H7 (cell line): ENCODE measurements around the gene JAKMIP1. TPM values are rescaled to one million over a fixed set of nuclear protein-coding genes. Genes with fewer than 3 reads are reported as not detected.

Source experiments
- DNase-seq: peaks from one replicate; pipeline ENCODE4 v3.0.0; 2012
- H3K27me3 ChIP-seq: 2 replicates; pipeline ENCODE4 v1.6.0; 2011; ENCODE audit warnings: mild to moderate bottlenecking, low read length; ENCODE audit not compliant: control insufficient read depth, insufficient read depth
- H3K36me3 ChIP-seq: replicated peaks from 2 replicates; pipeline ENCODE4 v1.5.1; 2011; ENCODE audit warnings: low read length; ENCODE audit not compliant: control insufficient read depth, insufficient read depth
- H3K4me3 ChIP-seq: 2 replicates; pipeline ENCODE4 v1.5.1; 2011; ENCODE audit warnings: low read depth, mild to moderate bottlenecking, control low read depth, low read length, moderate library complexity; ENCODE audit not compliant: insufficient read depth
- total RNA-seq: library from RNA; depleted of rRNA; stranded (reverse); fragments of >200 nt; shearing (Covaris generic); gene quantifications from 2 replicates; pipeline ENCODE4 v1.2.3, GENCODE V29; 2014

The JAKMIP1 gene
- total RNA-seq, 1 experiment from 2014 or later = 10.3 TPM

DNA sequence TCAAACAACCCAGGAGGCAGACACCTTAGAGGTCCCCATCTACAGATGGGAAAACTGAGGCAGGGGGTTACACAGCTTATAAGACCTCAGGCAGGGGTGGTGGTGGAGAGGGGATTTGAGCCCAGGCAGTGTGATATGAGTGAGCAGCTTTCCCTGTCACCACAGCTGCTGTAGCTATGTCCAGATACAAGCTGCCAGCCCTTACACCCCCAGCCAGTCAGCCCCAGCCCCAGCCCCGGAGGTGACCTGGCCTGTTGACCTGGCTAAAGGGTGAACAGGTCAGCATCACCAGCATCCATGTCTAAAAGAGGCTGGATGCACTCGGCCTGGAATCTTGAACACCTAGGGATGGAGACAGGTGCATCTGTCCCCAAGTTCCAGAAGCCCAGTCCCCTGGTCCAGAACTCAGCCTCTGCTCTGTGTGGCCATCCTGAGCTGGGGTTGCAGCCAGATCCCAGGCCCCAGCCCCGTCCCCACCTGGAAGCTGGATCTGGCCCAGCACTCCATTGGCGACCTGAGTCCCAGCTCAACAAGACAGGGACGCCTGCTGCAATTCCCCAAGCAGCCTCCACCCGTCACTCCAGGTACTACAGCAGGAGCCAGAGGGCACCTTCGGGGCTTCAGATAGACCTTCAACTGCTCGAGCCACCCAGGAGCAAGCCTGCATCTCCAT is 89.5 kb downstream of the JAKMIP1 start:
- no peak overlapping the region for H3K4me3 ChIP-seq
- no peak for DNase-seq
- no peaks in the 10 kb centered on the region for H3K27me3 ChIP-seq
- H3K36me3 ChIP-seq = no peaks in the 10 kb centered on the region

GRCh38 chr4:6109842-6110560 is 90.3 kb downstream of the JAKMIP1 start:
- DNase-seq = peak; percentile 89
- Histone ChIP-seq H3K27me3 (no peaks in the 10 kb centered on the region), H3K36me3 (no peaks in the 10 kb centered on the region)

GRCh38 chr4:6107886-6108285 is 92.5 kb downstream of the JAKMIP1 start:
- DNase-seq = no peak
- H3K36me3 ChIP-seq = no peaks in the 10 kb centered on the region
- no peak overlapping the region for H3K4me3 ChIP-seq
- no peaks in the 10 kb centered on the region for H3K27me3 ChIP-seq

More at GRCh38 chr4:6109842-6110560, 90.3 kb downstream of the JAKMIP1 start:
- no peak overlapping the region for H3K4me3 ChIP-seq

DNA sequence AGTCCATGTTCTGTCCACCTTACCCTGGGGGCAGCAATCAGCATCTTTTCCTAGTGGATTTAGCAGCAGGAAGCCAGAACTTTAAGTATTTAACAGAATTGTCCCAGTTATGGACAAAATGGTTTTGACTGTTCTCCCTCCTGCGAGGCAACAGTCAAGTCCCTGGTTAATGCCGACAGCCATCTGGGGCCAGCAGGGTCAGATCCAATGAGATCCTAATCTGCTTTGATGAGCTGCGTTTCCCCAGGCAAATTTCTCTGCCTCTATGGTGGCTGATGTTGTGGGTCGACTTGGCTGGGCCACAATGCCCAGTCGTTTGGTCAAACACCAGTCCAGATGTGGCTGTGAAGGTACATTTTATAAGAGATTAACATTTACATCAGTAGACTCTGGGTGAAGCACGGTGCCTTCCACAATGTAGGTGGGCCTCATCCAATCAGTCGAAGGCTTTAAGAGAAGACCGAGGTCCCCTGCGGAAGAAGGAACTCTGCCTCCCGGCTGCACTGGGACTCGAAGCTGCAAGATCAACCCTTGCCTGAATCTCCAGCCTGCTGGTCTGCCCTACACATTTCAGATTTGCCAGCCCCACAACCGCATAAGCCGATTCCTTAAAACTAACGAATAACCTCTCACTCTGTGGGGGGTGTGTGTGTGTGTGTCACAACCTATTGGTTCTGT is 93.1 kb downstream of the JAKMIP1 start:
- Histone ChIP-seq H3K36me3 (no peaks in the 10 kb centered on the region), H3K4me3 (no peak overlapping the region), H3K27me3 (no peaks in the 10 kb centered on the region)
- no peak for DNase-seq

- Histone ChIP-seq H3K36me3 (no peaks in the 10 kb centered on the region), H3K27me3 (no peaks in the 10 kb centered on the region), H3K4me3 (no peak overlapping the region)
- no peak for DNase-seq
These were observed 94.2 kb downstream of the JAKMIP1 start for GRCh38 chr4:6106156-6106555.

GRCh38 chr4:6105311-6105911 is 94.9 kb downstream of the JAKMIP1 start:
- H3K27me3 ChIP-seq = no peaks in the 10 kb centered on the region
- no peaks in the 10 kb centered on the region for H3K36me3 ChIP-seq
- peak; percentile 87 for DNase-seq
- H3K4me3 ChIP-seq = no peak overlapping the region

DNA sequence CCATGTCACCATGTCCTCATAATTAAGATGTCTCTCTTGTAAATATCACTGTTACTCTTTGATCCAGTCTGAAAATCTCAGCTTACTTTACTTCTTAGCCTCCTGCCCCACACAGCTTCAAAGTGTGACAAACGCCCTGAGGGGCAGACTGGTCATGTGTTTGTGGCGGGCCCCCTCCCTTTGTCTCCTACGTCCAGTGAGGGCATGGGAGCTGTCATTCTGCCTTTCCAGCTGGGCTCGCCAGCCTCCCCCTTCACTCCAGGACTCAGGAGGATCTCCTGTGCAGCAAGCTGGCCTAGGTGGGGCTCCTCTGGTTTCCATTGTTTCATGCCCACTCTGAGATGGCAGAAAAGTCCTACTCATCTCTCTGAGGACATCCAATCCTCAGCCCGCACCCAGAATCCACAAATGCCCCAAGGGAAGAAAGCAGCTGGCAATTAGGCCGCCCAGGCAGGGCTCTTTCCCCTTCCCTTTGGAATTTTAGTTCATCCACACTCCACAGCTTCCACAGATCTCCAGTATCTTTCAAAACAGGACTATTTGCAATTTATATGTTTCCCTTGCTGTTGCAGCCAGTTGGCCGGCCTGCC is 95.7 kb downstream of the JAKMIP1 start:
- H3K27me3 ChIP-seq = no peaks in the 10 kb centered on the region
- H3K4me3 ChIP-seq = no peak overlapping the region
- no peak for DNase-seq
- H3K36me3 ChIP-seq = no peaks in the 10 kb centered on the region

GRCh38 chr4:6097581-6097980 is 102.8 kb downstream of the JAKMIP1 start:
- Histone ChIP-seq H3K36me3 (no peaks in the 10 kb centered on the region), H3K4me3 (no peak overlapping the region), H3K27me3 (no peaks in the 10 kb centered on the region)
- no peak for DNase-seq

GRCh38 chr4:6095897-6096296 is 104.5 kb downstream of the JAKMIP1 start:
- no peak for DNase-seq
- no peaks in the 10 kb centered on the region for H3K36me3 ChIP-seq
- H3K4me3 ChIP-seq = no peak overlapping the region
- no peaks in the 10 kb centered on the region for H3K27me3 ChIP-seq

DNA sequence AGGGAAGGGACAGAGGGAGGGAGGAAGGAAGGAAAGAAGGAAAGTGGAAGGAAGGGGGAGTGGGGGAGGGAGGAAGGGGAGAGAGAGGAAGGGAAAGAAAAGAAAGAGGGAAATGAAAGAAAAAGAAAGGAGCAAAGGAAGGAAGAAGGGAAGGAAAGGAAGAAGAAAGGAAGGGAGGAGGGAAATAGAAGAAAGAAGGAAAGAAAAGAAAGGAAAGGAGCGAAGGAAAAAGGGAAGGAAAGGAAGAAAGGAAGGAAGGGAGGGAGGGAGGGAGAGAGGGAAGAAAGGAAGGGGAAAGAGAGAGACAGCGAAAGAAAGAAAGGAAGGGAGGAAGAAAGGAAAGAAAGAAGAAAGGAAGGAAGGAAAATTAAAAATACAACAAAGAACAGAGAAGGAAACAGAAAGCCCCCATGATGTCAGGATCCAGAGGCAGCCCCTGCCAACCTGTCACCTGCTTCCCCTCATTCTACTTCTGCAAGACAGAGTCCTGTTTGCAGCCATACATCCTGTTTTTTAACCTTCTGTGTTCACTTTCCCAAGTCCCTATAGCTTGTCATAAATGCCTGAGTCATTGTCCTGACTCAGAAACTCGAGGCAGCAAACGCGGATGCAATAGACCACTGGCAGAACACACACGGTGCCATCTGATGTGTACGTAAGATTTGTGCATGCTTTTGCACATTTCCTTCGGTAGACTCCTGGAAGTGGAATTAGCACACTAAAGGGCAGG is 105.2 kb downstream of the JAKMIP1 start:
- no peaks in the 10 kb centered on the region for H3K27me3 ChIP-seq
- H3K36me3 ChIP-seq = no peaks in the 10 kb centered on the region
- H3K4me3 ChIP-seq = no peak overlapping the region
- no peak for DNase-seq

DNA sequence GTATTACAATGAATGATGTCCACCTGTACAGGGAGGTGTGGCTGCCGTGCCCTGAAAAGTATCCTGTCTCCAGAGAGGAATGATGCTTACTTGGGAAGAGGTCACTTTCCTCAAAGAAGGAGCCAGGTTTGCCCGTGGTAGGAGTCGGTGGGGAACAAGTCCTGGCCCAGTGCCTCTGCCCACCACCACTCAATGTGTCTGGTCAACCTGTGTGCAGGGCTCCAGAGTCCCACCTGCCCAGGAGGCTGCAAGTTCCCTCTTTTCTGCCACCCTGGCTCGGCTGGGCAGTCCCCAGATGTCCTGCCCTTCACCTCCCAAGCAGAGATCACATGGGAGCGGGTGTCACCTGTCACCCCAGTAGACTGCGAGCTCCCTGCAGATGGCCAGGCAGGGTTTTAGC is 106.7 kb downstream of the JAKMIP1 start:
- Histone ChIP-seq H3K4me3 (no peak overlapping the region), H3K36me3 (no peaks in the 10 kb centered on the region), H3K27me3 (no peaks in the 10 kb centered on the region)
- no peak for DNase-seq

GRCh38 chr4:6092971-6093370 is 107.4 kb downstream of the JAKMIP1 start:
- Histone ChIP-seq H3K4me3 (no peak overlapping the region), H3K27me3 (no peaks in the 10 kb centered on the region), H3K36me3 (no peaks in the 10 kb centered on the region)
- no peak for DNase-seq

- Histone ChIP-seq H3K27me3 (no peaks in the 10 kb centered on the region), H3K4me3 (no peak overlapping the region), H3K36me3 (no peaks in the 10 kb centered on the region)
- peak; percentile 70 for DNase-seq
These were observed 108.2 kb downstream of the JAKMIP1 start for GRCh38 chr4:6092131-6092530.

GRCh38 chr4:6090931-6091330 is 109.4 kb downstream of the JAKMIP1 start:
- no peaks in the 10 kb centered on the region for H3K27me3 ChIP-seq
- no peak overlapping the region for H3K4me3 ChIP-seq
- DNase-seq = no peak
- H3K36me3 ChIP-seq = no peaks in the 10 kb centered on the region
